Lower leg skin (tissue), 3 donors: ENCODE measurements around the gene CBLN3.

Experiments used
- CTCF ChIP-seq, 3 donors: fragments of 450-650 bp; IDR thresholded peaks; one replicate each; pipeline ENCODE4 v1.5.1; 2016; ENCODE audit warnings: antibody characterized with exemption in 3 of 3, mild to moderate bottlenecking in 3 of 3, moderate library complexity in 2 of 3
- POLR2A ChIP-seq, 2 donors: fragments of 450-650 bp; IDR thresholded peaks; one replicate each; pipeline ENCODE4 v1.6.1; 2016 to 2017; ENCODE audit warnings: antibody characterized with exemption in 2 of 2, mild to moderate bottlenecking in 1 of 2, moderate library complexity in 1 of 2

GRCh38 chr14:24436355-24437019, 7.0 kb upstream of the CBLN3 start:
- peak in 1 of 3 donors; percentile 62 for TF ChIP-seq CTCF (IDR thresholded peaks at IDR 0.05)
- TF ChIP-seq POLR2A (IDR thresholded peaks at IDR 0.05) = no peak
